ENCODE data around the gene BST1. TPM values are rescaled to one million over a fixed set of nuclear protein-coding genes. Genes with fewer than 3 reads are reported as not detected.

Gene BST1
- total and polyA plus RNA-seq, 4 donors = 4.1 to 53.5 (median 11.0) TPM

GRCh38 chr4:15735536-15735935 is 32.7 kb downstream of the BST1 start:
- no peak overlapping the region for H3K4me3 ChIP-seq
- no peak for ATAC-seq (ENCODE audit: insufficient read depth, low FRiP score)
- no peak overlapping the region for H3K9ac ChIP-seq (ENCODE audit: insufficient read depth in 1 of 2, low read length in 2 of 2)
- no peaks in the 10 kb centered on the region for H3K36me3 ChIP-seq (ENCODE audit: control insufficient read depth in 4 of 4, insufficient read depth in 4 of 4, low read length in 4 of 4)
- 75 to 88% methylated on average over 6 of the region's 6 CpGs for WGBS, 2 donors
- no peaks in the 10 kb centered on the region for H3K4me1 ChIP-seq (ENCODE audit: control insufficient read depth in 5 of 5, insufficient read depth in 5 of 5, low read length in 5 of 5)
- H3K27me3 ChIP-seq (ENCODE audit: control insufficient read depth in 3 of 3, insufficient read depth in 3 of 3, low read length in 2 of 3) = no peaks in the 10 kb centered on the region
- peaks cover 0 to 2% (median 0%) of the 10 kb centered on the region in 4 donors for H3K9me3 ChIP-seq (ENCODE audit: control insufficient read depth in 4 of 4, insufficient read depth in 3 of 4, low read length in 3 of 4)
- no peak for DNase-seq
- H3K27ac ChIP-seq (ENCODE audit: low read depth in 1 of 2, low read length in 1 of 2) = no peak overlapping the region
- TF ChIP-seq CTCF (IDR thresholded peaks at IDR 0.05; ENCODE audit: control extremely low read depth, extremely low read depth) = no peak

- TF ChIP-seq CTCF (IDR thresholded peaks at IDR 0.05; ENCODE audit: control extremely low read depth, extremely low read depth) = no peak
- Histone ChIP-seq H3K4me3 (no peak overlapping the region), H3K36me3 (ENCODE audit: control insufficient read depth in 4 of 4, insufficient read depth in 4 of 4, low read length in 4 of 4) (no peaks in the 10 kb centered on the region), H3K27ac (ENCODE audit: low read depth in 1 of 2, low read length in 1 of 2) (no peak overlapping the region), H3K9ac (ENCODE audit: insufficient read depth in 1 of 2, low read length in 2 of 2) (no peak overlapping the region), H3K4me1 (ENCODE audit: control insufficient read depth in 5 of 5, insufficient read depth in 5 of 5, low read length in 5 of 5) (no peaks in the 10 kb centered on the region), H3K27me3 (ENCODE audit: control insufficient read depth in 3 of 3, insufficient read depth in 3 of 3, low read length in 2 of 3) (no peaks in the 10 kb centered on the region), H3K9me3 (ENCODE audit: control insufficient read depth in 4 of 4, insufficient read depth in 3 of 4, low read length in 3 of 4) (peaks cover 0 to 2% (median 0%) of the 10 kb centered on the region in 4 donors)
- WGBS, 2 donors = 83 to 97% methylated on average over 4 of the region's 4 CpGs
- DNase-seq = no peak
- no peak for ATAC-seq (ENCODE audit: insufficient read depth, low FRiP score)
Measured at GRCh38 chr4:15736514-15737050, 33.7 kb downstream of the BST1 start.

- 67 to 74% methylated on average over 3 of the region's 3 CpGs for WGBS, 2 donors
- no peak for DNase-seq
- no peak for TF ChIP-seq CTCF (IDR thresholded peaks at IDR 0.05; ENCODE audit: control extremely low read depth, extremely low read depth)
- no peaks in the 10 kb centered on the region for H3K4me1 ChIP-seq (ENCODE audit: control insufficient read depth in 5 of 5, insufficient read depth in 5 of 5, low read length in 5 of 5)
- H3K4me3 ChIP-seq = no peak overlapping the region
- no peak for ATAC-seq (ENCODE audit: insufficient read depth, low FRiP score)
- H3K27ac ChIP-seq (ENCODE audit: low read depth in 1 of 2, low read length in 1 of 2) = no peak overlapping the region
- H3K9me3 ChIP-seq (ENCODE audit: control insufficient read depth in 4 of 4, insufficient read depth in 3 of 4, low read length in 3 of 4) = peaks cover 0 to 4% (median 1%) of the 10 kb centered on the region in 4 donors
- no peak overlapping the region for H3K9ac ChIP-seq (ENCODE audit: insufficient read depth in 1 of 2, low read length in 2 of 2)
- no peaks in the 10 kb centered on the region for H3K27me3 ChIP-seq (ENCODE audit: control insufficient read depth in 3 of 3, insufficient read depth in 3 of 3, low read length in 2 of 3)
- no peaks in the 10 kb centered on the region for H3K36me3 ChIP-seq (ENCODE audit: control insufficient read depth in 4 of 4, insufficient read depth in 4 of 4, low read length in 4 of 4)
Measured at GRCh38 chr4:15737255-15737654, 34.4 kb downstream of the BST1 start.

- Histone ChIP-seq H3K4me3 (no peak overlapping the region), H3K4me1 (ENCODE audit: control insufficient read depth in 5 of 5, insufficient read depth in 5 of 5, low read length in 5 of 5) (no peaks in the 10 kb centered on the region), H3K27ac (ENCODE audit: low read depth in 1 of 2, low read length in 1 of 2) (no peak overlapping the region), H3K36me3 (ENCODE audit: control insufficient read depth in 4 of 4, insufficient read depth in 4 of 4, low read length in 4 of 4) (no peaks in the 10 kb centered on the region), H3K9me3 (ENCODE audit: control insufficient read depth in 4 of 4, insufficient read depth in 3 of 4, low read length in 3 of 4) (peaks cover 0 to 4% (median under 1%) of the 10 kb centered on the region in 4 donors), H3K27me3 (ENCODE audit: control insufficient read depth in 3 of 3, insufficient read depth in 3 of 3, low read length in 2 of 3) (no peaks in the 10 kb centered on the region), H3K9ac (ENCODE audit: insufficient read depth in 1 of 2, low read length in 2 of 2) (no peak overlapping the region)
- DNase-seq (no peak), ATAC-seq (ENCODE audit: insufficient read depth, low FRiP score) (no peak)
- WGBS, 2 donors = 87 to 88% methylated on average over 1 of the region's 1 CpG
- TF ChIP-seq CTCF (IDR thresholded peaks at IDR 0.05; ENCODE audit: control extremely low read depth, extremely low read depth) = no peak
Measured at GRCh38 chr4:15738877-15739276, 36.0 kb downstream of the BST1 start.
